Fibroblast of peridontal ligament (primary cell): ENCODE results near the gene ABHD4.
"Not testable (repeated sequence)": the region's sequence is repeated elsewhere in the genome, so short reads cannot be mapped to it uniquely, and the experiment has no call there.

ENCODE experiments used
- DNase-seq: peaks from one replicate; pipeline ENCODE4 v3.0.0-alpha.2; 2010; ENCODE audit errors: extremely low read depth

Gene ABHD4

DNA sequence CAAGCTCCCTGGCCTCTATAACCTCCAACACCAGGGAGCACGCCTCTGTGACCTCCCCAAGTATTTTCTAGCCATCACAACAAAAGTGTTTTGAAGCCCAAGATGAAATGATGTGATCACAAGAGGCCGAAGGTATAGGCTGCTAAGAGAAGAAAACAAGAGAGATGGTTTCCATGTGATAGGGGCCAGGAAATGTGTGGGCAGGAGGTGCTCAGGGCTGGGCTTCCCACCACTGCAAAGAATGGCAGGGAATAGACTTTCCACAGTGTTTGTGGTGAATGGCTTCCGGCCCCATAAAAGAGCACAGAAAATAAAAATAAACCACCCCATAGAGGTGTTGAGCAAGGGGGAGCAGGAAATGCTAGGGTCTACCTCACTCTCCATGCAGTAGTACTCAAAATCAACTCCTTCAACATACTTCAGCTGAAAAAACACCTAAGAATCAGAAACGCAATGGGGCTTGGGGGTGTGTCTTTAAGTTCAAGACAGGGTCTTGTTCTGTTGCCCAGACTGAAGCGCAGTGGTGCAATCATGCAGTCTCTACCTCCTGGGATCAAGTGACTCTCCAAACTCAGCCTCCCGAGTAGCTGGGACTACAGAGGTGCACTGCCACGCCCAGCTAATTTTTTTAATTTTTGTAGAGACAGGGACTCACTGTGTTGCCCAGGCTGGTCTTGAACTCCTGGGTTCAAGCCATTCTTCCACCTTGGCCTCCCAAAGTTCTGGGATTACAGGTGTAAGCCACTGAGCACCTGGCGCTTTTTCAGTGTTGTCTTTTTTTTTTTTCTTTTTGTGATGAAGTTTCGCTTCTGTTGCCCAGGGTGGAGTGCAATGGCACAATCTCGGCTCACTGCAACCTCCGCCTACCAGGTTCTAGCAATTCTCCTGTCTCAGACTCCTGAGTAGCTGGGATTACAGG, 36.2 kb upstream of the ABHD4 start:
- DNase-seq: no peak

DNA sequence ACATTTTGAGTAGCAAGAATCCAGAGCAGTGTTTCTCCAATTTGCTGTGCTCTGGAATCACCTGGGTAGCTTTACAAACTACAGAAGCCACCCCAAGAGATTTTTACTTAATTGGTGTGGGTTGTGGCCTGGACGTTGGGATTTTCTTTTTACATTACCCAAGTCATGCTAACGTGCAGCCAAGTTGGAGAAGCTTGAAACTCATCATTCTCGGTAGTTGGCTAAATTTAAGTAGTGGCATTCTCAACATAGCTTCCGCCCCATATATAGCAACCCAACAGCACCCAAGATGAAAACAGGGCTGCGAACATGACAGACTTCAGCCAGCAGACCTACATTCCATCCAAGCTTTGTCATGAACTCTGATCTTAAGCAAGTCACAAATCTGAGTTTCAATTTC, 34.1 kb upstream of the ABHD4 start:
- DNase-seq: no peak

DNA sequence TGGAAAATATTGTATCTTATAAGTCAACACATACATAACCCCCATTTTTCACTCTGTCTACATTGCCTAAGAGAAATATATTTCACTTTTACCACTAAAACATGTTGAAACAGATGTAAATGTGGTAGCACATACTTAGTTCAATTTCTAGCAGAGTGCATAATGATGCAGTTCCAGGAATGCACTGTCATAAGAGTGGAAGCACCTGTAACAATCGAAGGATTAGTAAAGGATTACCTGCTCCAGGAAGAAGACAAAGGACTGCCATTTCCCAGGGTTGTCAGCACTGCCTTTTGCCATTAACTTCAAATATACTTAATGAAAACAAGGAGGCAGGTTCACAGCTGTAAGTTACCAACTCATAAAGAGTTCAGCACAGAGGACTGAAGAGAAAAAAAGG, 33.6 kb upstream of the ABHD4 start:
- DNase-seq: no peak

DNA sequence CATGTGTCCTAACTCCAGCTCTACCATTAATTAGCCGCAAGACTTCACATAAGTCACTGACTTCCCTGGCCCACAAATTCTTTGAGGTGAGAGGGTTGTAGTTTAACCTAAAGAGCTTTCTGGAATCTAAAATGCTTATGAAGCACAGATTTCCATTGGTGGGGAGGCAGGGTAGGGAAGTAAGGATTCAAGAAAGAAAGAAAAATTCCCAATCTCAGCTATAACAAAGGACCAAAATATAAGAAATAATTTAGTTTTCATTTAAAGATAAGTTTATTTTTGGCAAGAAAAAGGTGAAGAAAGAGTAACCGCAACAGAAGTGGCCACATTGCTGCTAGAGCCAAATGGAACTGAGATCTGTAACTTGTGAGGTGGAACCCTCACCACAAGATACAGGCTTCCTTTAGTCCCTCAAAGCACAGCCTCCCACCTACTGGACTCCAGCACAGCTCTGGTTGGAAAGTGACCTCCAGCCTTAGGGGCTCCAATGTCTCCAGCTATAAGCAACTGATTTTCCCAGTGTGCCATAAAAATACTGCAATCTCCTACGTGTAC, 32.6 kb upstream of the ABHD4 start:
- no peak for DNase-seq

DNA sequence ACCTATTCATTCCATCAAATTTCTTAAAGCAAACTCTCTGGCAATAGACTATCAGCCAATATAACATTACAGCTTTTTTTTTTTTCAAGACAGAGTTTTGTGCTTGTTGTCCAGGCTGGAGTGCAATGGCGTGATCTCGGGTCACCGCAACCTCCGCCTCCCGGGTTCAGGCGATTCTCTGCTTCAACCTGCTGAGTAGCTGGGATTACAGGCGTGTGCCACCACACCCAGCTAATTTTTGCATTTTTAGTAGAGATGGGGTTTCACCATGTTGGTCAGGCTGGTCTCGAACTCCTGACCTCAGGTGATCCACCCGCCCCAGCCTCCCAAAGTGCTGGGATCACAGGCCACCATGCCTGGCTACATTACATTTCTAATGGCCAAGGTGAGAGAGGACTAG, 31.8 kb upstream of the ABHD4 start:
- not testable (repeated sequence) for DNase-seq

DNA sequence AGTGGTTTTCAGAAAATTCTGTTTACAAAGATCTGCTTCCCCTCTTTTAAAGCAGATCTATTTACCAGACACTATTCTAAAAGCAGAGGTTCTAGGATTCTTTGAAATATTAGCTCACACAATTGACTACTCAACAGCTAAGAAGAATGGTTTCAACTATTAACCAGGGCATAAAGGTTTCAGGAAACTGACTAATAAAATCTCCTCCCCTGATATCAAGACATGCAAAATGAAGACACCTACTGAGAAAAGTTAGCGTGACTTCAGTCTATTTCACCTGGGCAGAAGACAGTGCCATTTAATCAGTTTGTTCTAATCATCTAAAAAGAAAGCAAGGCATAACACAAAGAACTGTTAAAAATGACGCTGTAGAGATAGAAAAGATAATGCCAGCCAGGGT, 31.3 kb upstream of the ABHD4 start:
- no peak for DNase-seq

DNA sequence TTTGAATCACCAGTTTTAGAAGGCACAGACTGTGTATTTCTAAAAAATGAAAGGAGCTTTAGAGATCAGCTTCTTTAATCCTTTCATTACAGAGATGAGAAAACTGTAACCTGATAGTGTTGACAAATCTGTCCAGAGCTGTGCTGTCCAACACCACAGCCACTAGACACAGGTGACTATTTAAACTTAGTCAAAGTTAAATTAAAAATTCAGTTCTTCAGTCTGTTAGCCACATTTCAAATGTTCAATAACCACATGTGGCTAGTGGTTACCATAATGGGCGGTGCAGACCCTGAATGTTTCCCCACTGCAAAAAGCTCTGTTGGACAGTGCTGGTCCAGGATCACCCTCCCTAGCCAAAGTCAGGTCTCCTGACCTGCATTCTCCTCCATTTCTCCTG, 30.7 kb upstream of the ABHD4 start:
- no peak for DNase-seq

DNA sequence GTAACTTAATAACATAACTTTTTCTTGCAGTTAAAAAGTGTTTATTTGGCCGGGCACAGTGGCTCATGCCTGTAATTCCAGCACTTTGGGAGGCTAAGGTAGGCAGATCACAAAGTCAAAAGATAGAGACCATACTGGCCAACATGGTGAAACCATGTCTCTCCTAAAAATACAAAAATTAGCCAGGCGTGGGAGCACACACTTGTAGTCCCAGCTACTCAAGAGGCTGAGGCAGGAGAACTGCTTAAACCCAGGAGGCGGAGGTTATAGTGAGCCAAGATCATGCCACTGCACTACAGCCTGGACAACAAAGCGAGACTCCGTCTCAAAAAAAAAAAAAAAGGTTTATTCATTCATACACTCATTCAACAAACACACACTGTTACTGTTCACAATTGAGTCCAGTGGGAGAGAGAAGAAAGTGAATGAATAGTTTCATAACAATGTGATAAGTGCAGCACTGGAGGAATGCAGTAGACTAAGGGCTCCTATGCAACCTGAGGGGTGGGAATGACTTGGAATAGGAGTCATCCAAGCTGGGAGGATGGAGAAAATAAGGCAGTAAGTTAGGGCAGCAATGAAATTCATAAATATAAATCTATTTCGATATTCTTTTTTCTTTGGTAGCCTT, 28.9 kb upstream of the ABHD4 start:
- no peak for DNase-seq

DNA sequence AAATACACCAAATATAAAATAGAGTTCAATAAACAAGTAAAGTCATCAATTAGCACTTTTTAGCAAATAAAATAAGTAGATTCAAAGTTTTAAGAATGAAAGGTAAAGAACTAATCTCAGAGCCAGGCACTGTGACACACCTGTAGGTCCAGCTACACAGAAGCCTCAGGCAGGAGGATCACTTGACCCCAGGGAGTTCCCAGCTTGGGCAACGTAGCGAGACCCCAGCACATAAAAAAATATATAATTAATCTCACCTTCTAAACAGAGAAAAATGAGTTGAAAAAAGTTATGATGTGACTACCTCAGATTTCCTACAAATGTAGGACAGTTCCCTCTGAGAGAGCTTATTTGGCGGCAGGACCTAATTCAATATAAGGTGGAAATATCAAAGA, 28.4 kb upstream of the ABHD4 start:
- DNase-seq: no peak

DNA sequence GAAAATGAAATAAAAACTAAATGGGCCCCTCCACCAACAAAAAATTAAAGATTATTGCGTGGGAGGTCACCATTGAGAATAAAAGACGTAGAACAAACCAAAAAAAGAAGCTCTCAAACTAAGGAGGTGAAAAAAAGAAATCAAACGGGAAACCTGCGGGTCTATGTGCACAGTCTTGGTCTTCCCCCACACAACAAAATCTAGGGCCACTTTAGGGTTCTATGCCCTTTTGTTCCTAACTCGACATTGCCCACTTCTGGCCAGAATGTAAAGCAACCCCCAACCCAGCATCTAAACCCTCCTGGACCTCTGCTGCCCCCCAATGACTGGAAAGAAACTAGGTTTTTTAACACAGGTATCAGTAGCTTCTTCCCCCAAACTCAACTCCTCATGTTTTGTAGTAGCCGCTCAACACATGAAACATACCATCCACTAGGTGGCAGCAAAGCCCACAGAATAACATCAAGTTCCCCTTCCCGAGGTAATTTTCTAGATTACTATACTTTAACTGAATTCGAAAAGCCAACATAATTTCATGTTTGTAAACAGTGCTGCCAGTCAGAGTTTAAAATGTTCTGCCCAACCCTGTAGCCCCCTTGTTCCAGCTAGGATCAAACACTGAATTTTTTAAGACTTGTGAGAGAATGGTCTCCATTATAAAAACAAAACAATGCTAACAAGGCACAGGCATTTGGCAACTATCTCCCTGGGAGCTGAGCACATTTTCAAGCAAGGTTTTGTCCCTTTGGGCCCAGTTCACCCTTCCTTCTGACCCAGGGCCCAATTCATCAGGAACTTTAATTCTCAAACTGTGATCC, 27.8 kb upstream of the ABHD4 start:
- peak; percentile 91 for DNase-seq

DNA sequence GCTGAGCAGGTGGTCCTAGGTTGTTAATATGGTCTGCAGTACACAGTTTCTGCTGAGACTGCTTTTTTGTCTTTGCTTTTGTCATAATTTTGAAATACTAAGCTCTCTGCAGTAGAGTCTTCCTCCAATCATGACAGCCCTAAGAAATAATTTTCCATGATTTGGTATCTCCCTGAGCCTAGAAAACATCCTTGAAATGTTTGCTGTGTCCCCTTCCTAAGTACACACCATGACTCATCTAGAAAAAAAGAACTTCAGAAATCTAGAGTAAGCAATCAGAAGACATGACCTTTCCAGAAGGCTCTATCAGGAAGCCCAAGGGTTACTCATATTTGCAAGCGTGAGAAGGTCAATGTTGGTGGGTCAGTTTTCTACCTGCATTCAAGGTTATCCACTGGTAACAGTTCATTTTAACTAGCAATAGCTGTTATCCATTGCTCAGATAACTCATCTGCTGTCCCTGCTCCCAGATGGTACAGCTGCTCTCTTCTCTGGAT, 25.5 kb upstream of the ABHD4 start:
- DNase-seq: peak; percentile 81

DNA sequence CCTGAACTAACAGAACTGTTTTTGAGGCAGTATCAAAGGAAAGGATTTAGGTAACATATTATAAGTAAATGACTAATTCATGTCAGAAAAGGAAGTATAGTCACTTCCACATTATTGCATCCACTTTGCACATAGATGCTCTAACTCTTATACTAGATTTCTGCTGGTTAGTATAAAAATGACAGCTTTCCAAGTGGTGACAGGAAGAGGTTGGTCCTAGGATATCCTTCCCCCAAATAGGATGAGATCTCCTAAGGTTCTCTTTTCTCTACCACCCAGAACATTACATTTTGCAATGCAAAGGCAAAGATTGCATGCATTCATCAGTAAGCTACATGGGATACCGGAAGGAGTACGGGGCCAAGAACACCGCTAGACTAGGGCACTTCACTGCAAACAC, 24.3 kb upstream of the ABHD4 start:
- DNase-seq: no peak

DNA sequence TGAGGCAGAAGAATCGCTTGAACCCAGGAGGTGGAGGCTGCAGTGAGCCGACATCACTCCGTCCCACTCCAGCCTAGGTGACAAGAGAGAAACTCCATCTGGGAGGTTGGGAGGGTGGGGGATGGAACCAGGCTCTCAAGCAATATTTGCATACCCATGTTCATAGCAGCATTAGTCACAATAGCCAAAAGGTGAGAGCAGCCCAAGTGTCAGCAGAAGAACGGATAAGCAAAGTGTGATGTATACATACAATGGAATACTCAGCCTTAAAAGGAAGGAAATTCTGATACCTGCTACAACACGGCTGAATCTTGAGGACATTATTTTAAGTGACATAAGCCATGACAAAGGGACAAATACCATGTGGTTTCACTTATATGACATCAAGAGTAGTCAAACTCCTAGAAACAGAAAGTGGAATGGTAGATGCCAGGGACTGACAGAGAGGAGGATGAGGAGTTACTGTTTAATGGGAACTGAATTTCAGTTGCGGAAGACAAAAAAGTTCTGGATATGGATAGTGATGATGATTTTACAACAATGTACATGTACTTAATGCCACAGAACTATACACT, 20.7 kb upstream of the ABHD4 start:
- no peak for DNase-seq

DNA sequence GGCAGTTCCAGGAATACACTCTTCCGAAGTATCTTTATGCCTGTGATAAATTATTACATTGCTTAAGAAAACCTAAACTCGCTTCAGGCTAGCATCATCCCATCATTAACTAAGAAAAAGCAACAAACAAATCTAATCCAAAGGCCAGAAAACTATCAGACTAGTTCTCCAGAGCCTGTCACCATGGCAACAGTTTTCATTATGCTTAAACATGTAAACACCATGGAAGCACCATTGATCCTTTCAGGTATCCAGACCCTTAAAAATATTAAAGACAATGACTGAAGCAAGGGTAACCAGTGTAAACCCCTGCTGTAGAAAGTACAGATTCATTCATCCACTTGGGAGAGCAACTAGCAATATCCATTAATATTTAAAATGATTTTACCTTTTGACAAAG, 18.9 kb upstream of the ABHD4 start:
- DNase-seq: peak; percentile 29

DNA sequence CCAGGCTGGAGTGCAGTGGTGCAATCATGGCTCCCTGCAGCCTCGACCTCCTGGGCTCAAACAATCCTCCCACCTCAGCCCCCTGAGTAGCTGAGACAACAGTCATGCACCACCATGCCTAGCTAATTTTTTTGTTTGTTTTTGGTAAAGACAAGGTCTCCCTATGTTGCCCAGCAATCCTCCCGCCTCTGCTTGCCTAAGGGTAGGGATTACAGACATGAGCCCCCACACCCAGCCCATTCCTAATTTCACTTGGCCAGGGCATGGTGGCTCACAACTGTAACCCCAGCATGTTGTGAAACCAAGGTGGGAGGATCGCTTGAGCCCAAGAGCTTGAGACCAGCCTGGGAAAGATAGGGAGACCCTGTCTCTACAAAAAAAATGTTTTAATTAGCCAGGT, 18.2 kb upstream of the ABHD4 start:
- DNase-seq: no peak

DNA sequence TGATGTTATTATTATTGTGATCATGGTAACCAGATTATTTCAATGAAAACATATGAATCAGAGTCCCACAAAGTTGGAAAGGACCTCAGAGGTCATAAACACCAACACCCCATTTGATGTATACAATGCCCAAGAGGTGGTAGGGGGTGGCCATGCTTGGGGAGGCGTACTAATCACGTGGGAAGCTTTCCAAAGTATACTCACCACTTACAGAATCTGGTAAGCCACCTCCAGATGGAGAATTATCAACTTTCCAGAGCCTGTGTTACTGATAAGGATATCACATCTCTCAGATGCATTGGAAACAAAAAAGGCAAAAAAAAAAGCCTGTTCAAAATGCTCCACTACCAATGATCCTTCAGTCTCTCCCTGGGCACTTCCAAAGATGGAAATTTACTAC, 17.5 kb upstream of the ABHD4 start:
- DNase-seq: no peak

DNA sequence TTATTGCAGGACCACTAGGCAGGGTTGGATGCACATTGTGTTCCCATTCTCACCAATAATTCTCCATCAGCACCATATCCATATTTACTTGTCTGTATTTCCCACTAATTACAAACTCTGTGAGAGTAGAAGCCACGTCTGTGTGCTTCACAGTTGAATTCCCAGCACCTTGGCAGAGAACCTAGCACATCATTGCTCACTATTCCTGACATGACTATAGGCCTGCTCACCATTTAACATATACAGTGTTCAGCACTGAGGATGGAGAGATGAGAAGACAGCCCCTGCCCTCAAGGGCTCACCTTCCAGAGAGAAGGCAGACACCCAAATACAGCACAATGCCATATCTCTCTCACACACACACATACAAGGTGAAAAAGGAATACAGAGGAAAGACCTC, 14.1 kb upstream of the ABHD4 start:
- no peak for DNase-seq

DNA sequence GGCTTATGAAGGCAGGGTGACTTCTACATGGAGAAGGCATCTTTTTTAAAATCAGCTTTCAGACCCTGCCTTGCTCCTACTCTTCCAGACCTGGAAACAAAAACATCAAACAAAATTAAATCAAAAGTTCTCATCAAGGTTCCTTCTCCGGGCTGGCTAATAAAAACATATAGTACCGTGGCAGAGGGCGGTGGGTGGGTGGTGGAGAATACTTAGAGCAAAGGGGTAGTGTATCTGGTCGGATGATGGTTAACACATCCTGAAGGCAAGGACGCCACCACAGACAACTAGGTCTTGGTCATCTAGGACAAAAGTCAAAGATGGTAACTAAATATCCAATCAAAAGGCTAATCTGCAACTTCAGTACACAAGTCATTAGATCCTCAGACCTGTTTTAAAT, 10.9 kb upstream of the ABHD4 start:
- no peak for DNase-seq

DNA sequence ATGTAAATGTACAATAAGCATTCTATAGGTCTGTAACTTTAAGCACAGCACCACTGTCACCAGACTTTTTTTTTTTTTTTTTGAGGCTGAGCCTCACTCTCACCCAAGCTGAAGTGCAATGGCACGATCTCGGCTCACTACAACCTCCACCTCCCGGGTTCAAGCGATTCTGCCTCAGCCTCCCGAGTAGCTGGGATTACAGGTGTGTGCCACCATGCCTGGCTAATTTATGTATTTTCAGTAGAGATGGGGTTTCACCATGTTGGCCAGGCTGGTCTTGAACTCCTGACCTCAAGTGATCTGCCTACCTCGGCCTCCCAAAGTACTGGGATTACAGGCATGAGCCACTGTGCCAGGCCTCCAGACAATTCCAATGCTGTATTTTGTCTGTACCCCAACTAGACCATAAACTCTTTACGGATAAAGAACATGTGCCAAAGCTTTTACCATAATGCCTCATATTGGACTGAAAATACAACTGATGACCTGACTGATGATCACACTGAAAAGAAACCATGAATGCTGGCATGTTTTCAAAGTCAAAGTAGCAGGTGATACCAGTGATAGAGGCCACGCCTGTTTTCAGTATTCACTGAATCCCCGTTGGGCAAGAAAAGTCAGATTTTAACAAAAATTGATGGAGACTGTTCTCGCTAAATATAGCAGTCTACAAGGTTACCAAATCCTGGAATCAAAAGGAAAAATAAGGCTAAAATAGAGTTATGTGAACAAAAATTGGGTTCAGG, 10.2 kb upstream of the ABHD4 start:
- not testable (repeated sequence) for DNase-seq

DNA sequence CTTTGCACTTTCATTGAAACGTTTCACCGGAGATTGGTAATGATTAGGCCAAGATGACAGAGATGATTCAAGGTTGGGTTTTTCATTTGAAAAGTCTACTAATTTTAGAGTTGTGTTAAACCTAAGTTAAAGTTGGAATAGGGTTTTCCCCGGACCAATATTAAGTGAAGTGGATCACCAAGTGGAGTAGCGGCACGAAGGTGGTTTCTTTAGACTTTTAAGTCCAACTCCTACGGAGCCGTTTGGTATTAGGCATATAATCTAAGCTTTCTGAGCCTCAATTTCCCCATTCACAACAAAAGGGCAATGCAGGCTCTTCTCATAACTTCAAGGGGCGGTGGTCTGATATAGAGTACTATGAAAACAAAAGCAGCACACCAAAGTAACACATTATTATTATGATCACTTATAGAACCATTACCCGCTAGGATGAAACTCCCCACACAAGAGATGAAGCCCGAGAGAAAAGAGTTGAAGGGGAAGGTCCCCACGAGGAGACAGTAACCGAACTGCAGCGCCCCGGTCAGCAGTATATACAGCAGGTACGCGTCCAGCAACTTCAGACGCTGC, 9.5 kb upstream of the ABHD4 start:
- no peak for DNase-seq
